HS-5 (cell line): ENCODE measurements around the gene CDCP2.

ENCODE experiments used
- DNase-seq: peaks from one replicate; pipeline ENCODE4 v3.0.0-alpha.2; 2012; ENCODE audit warnings: low read depth

The CDCP2 gene

GRCh38 chr1:54091666-54092065 is 61.1 kb downstream of the CDCP2 start:
- DNase-seq, result no peak

GRCh38 chr1:54088385-54088784 is 64.4 kb downstream of the CDCP2 start:
- no peak for DNase-seq

- DNase-seq, result no peak
Measured at GRCh38 chr1:54086754-54087153, 66.0 kb downstream of the CDCP2 start.

- no peak for DNase-seq
Measured at GRCh38 chr1:54084794-54085193, 68.0 kb downstream of the CDCP2 start.
